ENCODE measurements around the gene THSD4. TPM values are rescaled to one million over a fixed set of nuclear protein-coding genes. Genes with fewer than 3 reads are reported as not detected.

The THSD4 gene
- total RNA-seq, 1 experiment from 2014 or later, result 65.4 TPM

DNA sequence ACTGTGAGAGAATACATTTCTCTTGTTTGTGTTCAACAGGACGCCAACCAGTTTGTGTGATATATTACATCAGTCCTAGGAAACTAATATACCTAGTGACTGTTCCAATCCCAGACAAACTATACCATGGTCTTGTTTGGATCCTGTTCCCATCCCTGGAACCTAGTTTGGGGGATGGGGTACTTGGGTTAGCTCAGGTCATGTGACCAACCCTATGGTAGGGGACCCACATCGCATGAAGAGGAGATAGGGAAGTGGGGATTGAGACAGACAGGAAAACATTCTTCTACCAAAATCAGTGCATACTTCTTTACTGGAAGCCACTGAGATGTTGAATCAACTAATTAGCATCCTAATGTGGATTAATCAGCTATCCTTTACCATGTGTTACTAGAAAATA lies 146.1 kb downstream of the THSD4 start:
- no peaks in the 10 kb centered on the region; the same call in 1 of the 2 replicates for H3K9me3 ChIP-seq (ENCODE audit: control insufficient read depth, insufficient read depth, low read depth, low read length)
- ATAC-seq (no peak), DNase-seq (ENCODE audit: low read depth, low spot score) (no peak)
- no peaks in the 10 kb centered on the region for H3K27me3 ChIP-seq (ENCODE audit: control insufficient read depth, insufficient read depth, low read length)
- in situ Hi-C loops (cut with HindIII; ENCODE audit: low pct_unique_long_range_greater_than_20kb, low sequenced_read_pairs) (no loop called here), intact Hi-C loops (cut with micrococcal nuclease; ENCODE audit: unreplicated experiment) (no loop called here)
- TF ChIP-seq, protein P1, sequence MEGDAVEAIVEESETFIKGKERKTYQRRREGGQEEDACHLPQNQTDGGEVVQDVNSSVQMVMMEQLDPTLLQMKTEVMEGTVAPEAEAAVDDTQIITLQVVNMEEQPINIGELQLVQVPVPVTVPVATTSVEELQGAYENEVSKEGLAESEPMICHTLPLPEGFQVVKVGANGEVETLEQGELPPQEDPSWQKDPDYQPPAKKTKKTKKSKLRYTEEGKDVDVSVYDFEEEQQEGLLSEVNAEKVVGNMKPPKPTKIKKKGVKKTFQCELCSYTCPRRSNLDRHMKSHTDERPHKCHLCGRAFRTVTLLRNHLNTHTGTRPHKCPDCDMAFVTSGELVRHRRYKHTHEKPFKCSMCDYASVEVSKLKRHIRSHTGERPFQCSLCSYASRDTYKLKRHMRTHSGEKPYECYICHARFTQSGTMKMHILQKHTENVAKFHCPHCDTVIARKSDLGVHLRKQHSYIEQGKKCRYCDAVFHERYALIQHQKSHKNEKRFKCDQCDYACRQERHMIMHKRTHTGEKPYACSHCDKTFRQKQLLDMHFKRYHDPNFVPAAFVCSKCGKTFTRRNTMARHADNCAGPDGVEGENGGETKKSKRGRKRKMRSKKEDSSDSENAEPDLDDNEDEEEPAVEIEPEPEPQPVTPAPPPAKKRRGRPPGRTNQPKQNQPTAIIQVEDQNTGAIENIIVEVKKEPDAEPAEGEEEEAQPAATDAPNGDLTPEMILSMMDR (IDR thresholded peaks at IDR 0.05), result no peak
- CTCF ChIA-PET, result no interaction called here
- H3K4me1 ChIP-seq (ENCODE audit: control insufficient read depth, insufficient read depth, low read length), result no peaks in the 10 kb centered on the region
- H3K4me3 ChIP-seq (ENCODE audit: low read depth in 2 of 2, low read length in 2 of 2), result no peak overlapping the region
- no TSS peak for BruUV-seq (replicated peaks)
- no peak overlapping the region for H3K27ac ChIP-seq (ENCODE audit: low read length)
- no peaks in the 10 kb centered on the region for H3K36me3 ChIP-seq (ENCODE audit: control insufficient read depth, insufficient read depth, low read length)
- POLR2A ChIA-PET, result no interaction called here

DNA sequence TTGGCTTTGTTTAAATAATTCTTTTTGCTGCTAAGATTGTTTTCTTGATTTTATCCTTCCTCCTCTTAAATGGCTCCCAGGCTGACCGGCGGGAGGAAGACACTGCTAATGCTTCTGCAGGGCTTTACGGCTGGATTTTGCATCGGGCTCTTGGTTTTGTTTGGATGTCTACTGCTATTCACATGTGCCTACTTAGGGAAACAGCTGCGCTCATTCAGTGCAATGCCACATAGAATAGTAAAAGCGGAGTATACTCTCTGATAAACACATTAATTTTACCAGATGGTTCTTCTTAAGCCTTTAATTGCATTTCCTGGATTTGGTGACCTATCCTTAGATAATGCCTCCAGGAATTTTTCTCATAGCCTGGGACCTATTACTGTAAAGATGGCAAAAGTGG lies 146.6 kb downstream of the THSD4 start:
- H3K4me3 ChIP-seq (ENCODE audit: low read depth in 2 of 2, low read length in 2 of 2), result no peak overlapping the region
- no peak for DNase-seq (ENCODE audit: low read depth, low spot score)
- no peaks in the 10 kb centered on the region for H3K27me3 ChIP-seq (ENCODE audit: control insufficient read depth, insufficient read depth, low read length)
- POLR2A ChIA-PET, result no interaction called here
- intact Hi-C loops (cut with micrococcal nuclease; ENCODE audit: unreplicated experiment), result no loop called here
- no peaks in the 10 kb centered on the region for H3K4me1 ChIP-seq (ENCODE audit: control insufficient read depth, insufficient read depth, low read length)
- no TSS peak for BruUV-seq (replicated peaks)
- H3K36me3 ChIP-seq (ENCODE audit: control insufficient read depth, insufficient read depth, low read length), result no peaks in the 10 kb centered on the region
- H3K27ac ChIP-seq (ENCODE audit: low read length), result no peak overlapping the region
- H3K9me3 ChIP-seq (ENCODE audit: control insufficient read depth, insufficient read depth, low read depth, low read length), result no peaks in the 10 kb centered on the region; the same call in 1 of the 2 replicates
- in situ Hi-C loops (cut with HindIII; ENCODE audit: low pct_unique_long_range_greater_than_20kb, low sequenced_read_pairs), result no loop called here
- no peak for ATAC-seq
- no peak for TF ChIP-seq POLR2AphosphoS5 (IDR thresholded peaks at IDR 0.05; ENCODE audit: low read depth, low read length)
- TF ChIP-seq, protein P1 (IDR thresholded peaks at IDR 0.05), result no peak
- TF ChIP-seq, protein P2, sequence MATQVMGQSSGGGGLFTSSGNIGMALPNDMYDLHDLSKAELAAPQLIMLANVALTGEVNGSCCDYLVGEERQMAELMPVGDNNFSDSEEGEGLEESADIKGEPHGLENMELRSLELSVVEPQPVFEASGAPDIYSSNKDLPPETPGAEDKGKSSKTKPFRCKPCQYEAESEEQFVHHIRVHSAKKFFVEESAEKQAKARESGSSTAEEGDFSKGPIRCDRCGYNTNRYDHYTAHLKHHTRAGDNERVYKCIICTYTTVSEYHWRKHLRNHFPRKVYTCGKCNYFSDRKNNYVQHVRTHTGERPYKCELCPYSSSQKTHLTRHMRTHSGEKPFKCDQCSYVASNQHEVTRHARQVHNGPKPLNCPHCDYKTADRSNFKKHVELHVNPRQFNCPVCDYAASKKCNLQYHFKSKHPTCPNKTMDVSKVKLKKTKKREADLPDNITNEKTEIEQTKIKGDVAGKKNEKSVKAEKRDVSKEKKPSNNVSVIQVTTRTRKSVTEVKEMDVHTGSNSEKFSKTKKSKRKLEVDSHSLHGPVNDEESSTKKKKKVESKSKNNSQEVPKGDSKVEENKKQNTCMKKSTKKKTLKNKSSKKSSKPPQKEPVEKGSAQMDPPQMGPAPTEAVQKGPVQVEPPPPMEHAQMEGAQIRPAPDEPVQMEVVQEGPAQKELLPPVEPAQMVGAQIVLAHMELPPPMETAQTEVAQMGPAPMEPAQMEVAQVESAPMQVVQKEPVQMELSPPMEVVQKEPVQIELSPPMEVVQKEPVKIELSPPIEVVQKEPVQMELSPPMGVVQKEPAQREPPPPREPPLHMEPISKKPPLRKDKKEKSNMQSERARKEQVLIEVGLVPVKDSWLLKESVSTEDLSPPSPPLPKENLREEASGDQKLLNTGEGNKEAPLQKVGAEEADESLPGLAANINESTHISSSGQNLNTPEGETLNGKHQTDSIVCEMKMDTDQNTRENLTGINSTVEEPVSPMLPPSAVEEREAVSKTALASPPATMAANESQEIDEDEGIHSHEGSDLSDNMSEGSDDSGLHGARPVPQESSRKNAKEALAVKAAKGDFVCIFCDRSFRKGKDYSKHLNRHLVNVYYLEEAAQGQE (IDR thresholded peaks at IDR 0.05; ENCODE audit: insufficient read depth in 1 of 2, low read depth in 2 of 2, low read length in 1 of 2), result no peak
- TF ChIP-seq TCF7L2 (IDR thresholded peaks at IDR 0.05; ENCODE audit: low read depth, low read length), result no peak
- no peak for TF ChIP-seq SIN3A (IDR thresholded peaks at IDR 0.05; ENCODE audit: borderline replicate concordance, insufficient read depth, low read depth, low read length)
- CTCF ChIA-PET, result no interaction called here

DNA sequence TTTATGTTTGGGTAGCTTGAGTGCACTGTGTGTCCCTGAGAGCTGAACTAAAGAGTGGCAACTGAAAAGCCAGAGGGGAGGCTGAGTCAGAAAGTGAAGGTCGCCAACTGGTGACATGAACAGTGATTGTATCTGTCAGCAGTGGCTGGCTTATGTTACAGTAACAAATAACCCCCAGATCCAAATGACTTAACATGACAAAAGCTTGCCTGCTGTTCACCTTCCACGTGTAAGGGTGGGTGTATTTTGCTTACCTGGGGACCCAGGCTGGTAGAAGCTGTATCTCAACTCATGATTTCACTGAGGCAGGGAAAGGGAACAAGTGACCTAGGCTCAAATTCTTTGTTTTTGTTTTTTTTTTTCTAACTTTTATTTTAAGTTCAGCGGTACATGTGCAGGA lies 147.3 kb downstream of the THSD4 start:
- Histone ChIP-seq H3K4me3 (ENCODE audit: low read depth in 2 of 2, low read length in 2 of 2) (no peak overlapping the region), H3K27me3 (ENCODE audit: control insufficient read depth, insufficient read depth, low read length) (no peaks in the 10 kb centered on the region), H3K9me3 (ENCODE audit: control insufficient read depth, insufficient read depth, low read depth, low read length) (no peaks in the 10 kb centered on the region; the same call in 1 of the 2 replicates), H3K27ac (ENCODE audit: low read length) (no peak overlapping the region), H3K36me3 (ENCODE audit: control insufficient read depth, insufficient read depth, low read length) (no peaks in the 10 kb centered on the region), H3K4me1 (ENCODE audit: control insufficient read depth, insufficient read depth, low read length) (no peaks in the 10 kb centered on the region)
- in situ Hi-C loops (cut with HindIII; ENCODE audit: low pct_unique_long_range_greater_than_20kb, low sequenced_read_pairs), result no loop called here
- ChIA-PET POLR2A (no interaction called here), CTCF (no interaction called here)
- DNase-seq (ENCODE audit: low read depth, low spot score) (no peak), ATAC-seq (no peak)
- TF ChIP-seq, protein P1 (IDR thresholded peaks at IDR 0.05), result no peak
- TF ChIP-seq POLR2AphosphoS5 (IDR thresholded peaks at IDR 0.05; ENCODE audit: low read depth, low read length) (no peak), SIN3A (IDR thresholded peaks at IDR 0.05; ENCODE audit: borderline replicate concordance, insufficient read depth, low read depth, low read length) (no peak), TCF7L2 (IDR thresholded peaks at IDR 0.05; ENCODE audit: low read depth, low read length) (no peak)
- TF ChIP-seq, protein P2 (IDR thresholded peaks at IDR 0.05; ENCODE audit: insufficient read depth in 1 of 2, low read depth in 2 of 2, low read length in 1 of 2), result no peak
- BruUV-seq (replicated peaks), result no TSS peak
- intact Hi-C loops (cut with micrococcal nuclease; ENCODE audit: unreplicated experiment), result no loop called here
